H1 (cell line): ENCODE results near the gene CPEB1. TPM values are rescaled to one million over a fixed set of nuclear protein-coding genes. Genes with fewer than 3 reads are reported as not detected.

Experiments used
- CTCF ChIA-PET: fragments of 300-600 bp; sonication (Branson Sonifier 250); formaldehyde crosslinking; loops from one replicate; lab custom pipeline; 2021; ENCODE audit not compliant: partially characterized antibody; lab: Charles Lee
- POLR2A ChIA-PET: fragments of 300-600 bp; sonication (Branson Sonifier 250); formaldehyde crosslinking; loops from one replicate; lab custom pipeline; 2021; ENCODE audit warnings: inconsistent platforms; ENCODE audit not compliant: partially characterized antibody; lab: Charles Lee
- DNase-seq, 2 experiments: peaks; one replicate each; pipeline versions ENCODE4 v3.0.0 to v3.0.0-alpha.2; 2010 to 2022; ENCODE audit warnings: low spot score in 2 of 2, low read depth in 1 of 2, mixed read lengths in 1 of 2
- FAIRE-seq: peaks from 2 replicates; lab custom pipeline; 2011; peaks lifted over from hg19 to GRCh38; lab: Jason Lieb, UNC
- H2AFZ ChIP-seq: 2 replicates; pipeline ENCODE4 v1.8.1; 2012; ENCODE audit warnings: low read length, inconsistent platforms
- H2AK5ac ChIP-seq: 2 replicates; pipeline ENCODE4 v1.6.1; 2013; ENCODE audit warnings: low read depth, low read length
- H2BK120ac ChIP-seq: replicated peaks from 2 replicates; pipeline ENCODE3; 2013; ENCODE audit warnings: low read depth, low read length, inconsistent platforms
- H2BK12ac ChIP-seq: 2 replicates; pipeline ENCODE4 v1.6.1; 2013; ENCODE audit warnings: low read depth, low read length
- H2BK15ac ChIP-seq: 2 replicates; pipeline ENCODE4 v1.6.1; 2013; ENCODE audit warnings: low read length
- H2BK20ac ChIP-seq: 2 replicates; pipeline ENCODE4 v1.6.1; 2013; ENCODE audit warnings: low read length
- H2BK5ac ChIP-seq: 2 replicates; pipeline ENCODE4 v1.6.1; 2013; ENCODE audit warnings: low read depth, low read length
- H3K14ac ChIP-seq: 2 replicates; pipeline ENCODE4 v1.6.1; 2013; ENCODE audit warnings: inconsistent platforms; ENCODE audit not compliant: insufficient read length
- H3K18ac ChIP-seq: 2 replicates; pipeline ENCODE4 v1.6.1; 2013; ENCODE audit warnings: low read length; ENCODE audit errors: extremely low read depth
- H3K23ac ChIP-seq: 2 replicates; pipeline ENCODE4 v1.6.1; 2013; ENCODE audit warnings: inconsistent platforms; ENCODE audit not compliant: insufficient read length
- H3K23me2 ChIP-seq: 2 replicates; pipeline ENCODE4 v1.6.1; 2013; ENCODE audit warnings: low read depth, low read length
- H3K27ac ChIP-seq: 2 replicates; pipeline ENCODE4 v1.6.1; 2011; ENCODE audit warnings: low read depth, low read length, inconsistent platforms
- H3K27me3 ChIP-seq, 4 experiments: replicated peaks in 1 of 4; 1 replicate in 1 of 4; 2 replicates in 3 of 4; pipeline versions ENCODE4 v1.6.1 to v1.8.1; 2011 to 2013; ENCODE audit warnings: low read length in 3 of 4, mild to moderate bottlenecking in 3 of 4, inconsistent platforms in 2 of 4, mixed read lengths in 2 of 4, moderate library complexity in 1 of 4; ENCODE audit not compliant: control insufficient read depth in 3 of 4, insufficient read depth in 3 of 4; ENCODE audit errors: extremely low read depth in 1 of 4
- H3K36me3 ChIP-seq, 4 experiments: 2 replicates each; pipeline versions ENCODE4 v1.6.1 to v1.8.1; 2011 to 2013; ENCODE audit warnings: mild to moderate bottlenecking in 4 of 4, low read length in 3 of 4, moderate library complexity in 2 of 4, control low read depth in 1 of 4, inconsistent platforms in 1 of 4; ENCODE audit not compliant: insufficient read depth in 4 of 4, control insufficient read depth in 2 of 4
- H3K4ac ChIP-seq: replicated peaks from 2 replicates; pipeline ENCODE3; 2013; ENCODE audit warnings: low read length, low read depth, mixed read lengths, inconsistent platforms; ENCODE audit not compliant: insufficient read length
- H3K4me1 ChIP-seq, 4 experiments: replicated peaks in 1 of 4; 1 replicate in 1 of 4; 2 replicates in 3 of 4; pipeline versions ENCODE4 v1.6.1 to v1.8.1; 2011 to 2013; ENCODE audit warnings: low read length in 3 of 4, inconsistent platforms in 2 of 4, mixed read lengths in 1 of 4; ENCODE audit not compliant: insufficient read depth in 4 of 4, control insufficient read depth in 3 of 4
- H3K4me2 ChIP-seq, 2 experiments: 2 replicates each; pipeline versions ENCODE4 v1.6.1 to v1.8.1; 2011 to 2013; ENCODE audit warnings: low read depth in 2 of 2, low read length in 2 of 2, control low read depth in 1 of 2, inconsistent platforms in 1 of 2, mild to moderate bottlenecking in 1 of 2; ENCODE audit not compliant: insufficient read depth in 1 of 2
- H3K4me3 ChIP-seq, 4 experiments: fragments of 200-600, 300-600 bp in 1 of 4; sonication (generic), shearing (Covaris generic), sonication (Bioruptor Twin) in 1 of 4; 2 replicates each; pipeline versions ENCODE4 v1.5.1 to v1.8.1; 2011 to 2016; ENCODE audit warnings: low read length in 4 of 4, low read depth in 3 of 4, control low read depth in 2 of 4, inconsistent platforms in 2 of 4, mild to moderate bottlenecking in 2 of 4, mixed read lengths in 1 of 4, moderate library complexity in 1 of 4; ENCODE audit not compliant: insufficient read depth in 2 of 4; ENCODE audit errors: extremely low read depth in 1 of 4
- H3K56ac ChIP-seq: replicated peaks from 2 replicates; pipeline ENCODE3; 2013; ENCODE audit warnings: low read depth, mild to moderate bottlenecking, mixed read lengths, low read length, inconsistent platforms; ENCODE audit not compliant: insufficient read length
- H3K79me1 ChIP-seq: 2 replicates; pipeline ENCODE4 v1.6.1; 2013; ENCODE audit warnings: low read depth, low read length, control low read depth
- H3K79me2 ChIP-seq, 2 experiments: 2 replicates each; pipeline versions ENCODE4 v1.6.1 to v1.8.1; 2012 to 2013; ENCODE audit warnings: low read length in 2 of 2, mild to moderate bottlenecking in 2 of 2, inconsistent platforms in 1 of 2; ENCODE audit not compliant: insufficient read depth in 2 of 2, control insufficient read depth in 1 of 2
- H3K9ac ChIP-seq, 4 experiments: replicated peaks in 1 of 4; 1 replicate in 1 of 4; 2 replicates in 3 of 4; pipeline versions ENCODE4 v1.6.1 to v1.8.1; 2011 to 2013; ENCODE audit warnings: low read depth in 3 of 4, low read length in 3 of 4, control low read depth in 2 of 4, mild to moderate bottlenecking in 2 of 4, moderate library complexity in 2 of 4, inconsistent platforms in 1 of 4; ENCODE audit errors: extremely low read depth in 1 of 4
- H3K9me3 ChIP-seq, 2 experiments: 2 replicates each; pipeline versions ENCODE4 v1.6.1 to v1.8.1; 2012 to 2013; ENCODE audit warnings: mild to moderate bottlenecking in 2 of 2, moderate library complexity in 2 of 2, control low read depth in 1 of 2, inconsistent platforms in 1 of 2, low read depth in 1 of 2, low read length in 1 of 2, mixed read lengths in 1 of 2; ENCODE audit not compliant: insufficient read depth in 2 of 2
- H4K20me1 ChIP-seq, 2 experiments: replicated peaks in 1 of 2; 2 replicates each; pipeline versions ENCODE3 to v1.8.1; 2011 to 2013; ENCODE audit warnings: inconsistent platforms in 2 of 2, low read length in 2 of 2, mild to moderate bottlenecking in 1 of 2; ENCODE audit not compliant: insufficient read depth in 2 of 2, control insufficient read depth in 1 of 2
- H4K5ac ChIP-seq: 2 replicates; pipeline ENCODE4 v1.6.1; 2013; ENCODE audit warnings: low read length, low read depth, mixed read lengths, inconsistent platforms; ENCODE audit not compliant: insufficient read length
- H4K8ac ChIP-seq: 2 replicates; pipeline ENCODE4 v1.8.0; 2013; ENCODE audit warnings: mild to moderate bottlenecking, moderate library complexity, low read length, inconsistent platforms; ENCODE audit not compliant: insufficient read depth; ENCODE audit errors: extremely low read depth
- H4K91ac ChIP-seq: replicated peaks from 2 replicates; pipeline ENCODE3; 2013; ENCODE audit warnings: low read length, mixed read lengths, inconsistent platforms; ENCODE audit not compliant: insufficient read length
- BCL11A ChIP-seq, 2 experiments: IDR thresholded peaks; one replicate each; pipeline ENCODE4 v1.6.1; 2011; ENCODE audit warnings: low read depth in 2 of 2, low read length in 2 of 2, mild to moderate bottlenecking in 2 of 2
- CREB1 ChIP-seq: IDR thresholded peaks from 2 replicates; pipeline ENCODE4 v1.6.1; 2012; ENCODE audit warnings: inconsistent platforms
- FOSL1 ChIP-seq: IDR thresholded peaks from 2 replicates; pipeline ENCODE4 v1.6.1; 2011; ENCODE audit warnings: mild to moderate bottlenecking, low read depth, low read length, moderate library complexity; ENCODE audit not compliant: insufficient read depth
- GABPA ChIP-seq: IDR thresholded peaks from 2 replicates; pipeline ENCODE4 v1.6.1; 2011; ENCODE audit warnings: mild to moderate bottlenecking, low read length, moderate library complexity, borderline replicate concordance; ENCODE audit not compliant: insufficient read depth
- KDM5A ChIP-seq: fragments of 200-600 bp; IDR thresholded peaks from 2 replicates; pipeline ENCODE4 v1.7.1; 2012; ENCODE audit warnings: mild to moderate bottlenecking, low read length, inconsistent platforms, mixed read lengths
- NRF1 ChIP-seq: IDR thresholded peaks from 2 replicates; pipeline ENCODE4 v1.6.1; 2011; ENCODE audit warnings: mild to moderate bottlenecking, low read depth, low read length, improper control_type of control experiment
- SIN3A ChIP-seq, 2 experiments: IDR thresholded peaks in 1 of 2; conservative IDR thresholded peaks in 1 of 2; 2 replicates each; pipeline ENCODE4 v1.6.1; 2011 to 2012; ENCODE audit warnings: low read length in 2 of 2, improper control_type of control experiment in 1 of 2, low read depth in 1 of 2, mild to moderate bottlenecking in 1 of 2
- SP1 ChIP-seq: IDR thresholded peaks from 2 replicates; pipeline ENCODE4 v1.6.1; 2011; ENCODE audit warnings: low read depth, low read length
- TAF1 ChIP-seq: IDR thresholded peaks from 2 replicates; pipeline ENCODE4 v1.6.1; 2011; ENCODE audit warnings: mild to moderate bottlenecking, low read depth, low read length
- TAF7 ChIP-seq: optimal IDR thresholded peaks from 2 replicates; pipeline ENCODE3; 2011; ENCODE audit warnings: low read depth, mild to moderate bottlenecking, inconsistent platforms, low read length, moderate library complexity, borderline replicate concordance
- WGBS, 2 experiments: shearing (Covaris generic) in 1 of 2; methylation state at CpG; one replicate each; pipeline versions ENCODE4 v1.1.6 to v1.1.7; 2013 to 2015; ENCODE audit warnings: low lambda C conversion rate in 2 of 2, mixed read lengths in 2 of 2, inconsistent platforms in 1 of 2, low coverage in 1 of 2, missing lambda C conversion rate in 1 of 2; ENCODE audit not compliant: insufficient replicate concordance in 2 of 2, insufficient coverage in 1 of 2, insufficient read length in 1 of 2; ENCODE audit errors: extremely low coverage in 1 of 2, missing lambda C conversion rate in 1 of 2; 5-methylcytosine and 5-hydroxymethylcytosine counted together
- polyA plus RNA-seq, 7 experiments: library from polyadenylated mRNA; depleted of rRNA in 3 of 7; stranded (reverse) in 5 of 7; unstranded in 2 of 7; fragments of >200 nt in 5 of 7; fragments of 200-250 nt in 2 of 7; gene quantifications; 1 replicate in 5 of 7; 2 replicates in 1 of 7; 4 replicates in 1 of 7; pipeline versions ENCODE4 v1.2.1 to v1.2.3, GENCODE V29; 2011 to 2013; ENCODE audit warnings: missing spikeins in 2 of 7, mixed read lengths in 2 of 7
- total RNA-seq: library from RNA; stranded (reverse); fragmentation: NEBNext Ultra II Directional; extraction: Animal tissue kit (Norgen Biotek cat#: 25700); gene quantifications from 2 replicates; pipeline ENCODE4 v1.2.1, GENCODE V29; 2021

CPEB1 gene
- total and polyA plus RNA-seq, 2 of the 8 experiments (the other 6 are each of a cell fraction or from before 2014, with no cell fraction given): 4.4 to 4.5 TPM

DNA sequence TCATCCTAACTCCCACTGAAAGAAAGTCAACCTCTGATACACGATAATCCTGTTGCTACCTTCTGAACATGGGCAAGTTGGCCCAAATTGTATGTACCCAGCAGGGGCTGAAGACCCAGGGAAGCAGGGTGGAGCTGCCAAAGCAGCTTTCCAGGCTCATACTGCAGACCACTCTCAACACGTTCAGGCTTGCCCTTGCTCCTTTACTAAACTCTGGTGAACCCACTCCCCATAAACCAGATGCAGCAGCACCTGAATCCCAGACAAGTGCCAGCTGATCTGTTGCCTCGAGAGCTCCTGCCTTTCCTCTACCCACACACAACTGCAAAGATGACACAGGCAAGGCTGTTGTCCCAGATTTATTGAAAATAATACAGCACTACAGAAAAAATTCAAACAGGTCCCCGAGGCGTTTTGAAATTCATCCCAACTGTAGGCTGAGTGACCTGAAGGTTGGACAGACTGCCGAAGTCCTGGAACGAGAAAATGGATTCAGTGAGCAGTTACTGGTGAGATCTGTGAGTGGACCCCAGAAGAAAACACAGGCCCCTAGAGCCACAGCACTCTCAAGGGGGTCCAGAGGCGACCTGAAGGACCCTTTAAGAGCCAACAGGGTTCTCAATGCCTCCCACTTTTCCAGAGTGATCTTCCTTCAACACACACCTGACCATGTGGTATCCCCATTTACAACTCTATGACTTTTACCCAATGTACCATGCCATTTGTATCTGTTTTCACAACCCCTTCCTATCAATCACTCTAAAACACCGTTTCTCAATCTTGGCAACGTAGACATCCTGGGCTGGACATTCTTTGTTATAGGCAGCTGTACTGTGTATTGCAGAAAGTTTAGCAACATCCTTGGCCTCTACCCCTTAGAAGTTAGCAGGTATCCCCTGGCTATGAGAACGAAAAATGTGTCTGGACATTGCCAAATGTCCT is 110.5 kb downstream of the CPEB1 start:
- peak overlapping the region in 1 of 4 experiments; percentile 28; a peak in 1 of 7 replicates for H3K9ac ChIP-seq
- H3K23ac ChIP-seq: no peak overlapping the region
- no peaks in the 10 kb centered on the region for H3K9me3 ChIP-seq
- H4K5ac ChIP-seq: no peak overlapping the region
- H2BK20ac ChIP-seq: no peak overlapping the region
- H2BK15ac ChIP-seq: no peak overlapping the region
- H3K27ac ChIP-seq: peak overlapping the region; percentile 45; the same call in 1 of the 2 replicates
- 0 out of 2 replicates have a peak, but pooled peaks cover 5% of the 10 kb centered on the region for H3K79me1 ChIP-seq
- H3K79me2 ChIP-seq: peaks cover 10 to 35% of the 10 kb centered on the region in 2 experiments
- peaks cover 19 to 27% of the 10 kb centered on the region in 2 experiments for H4K20me1 ChIP-seq
- FAIRE-seq (no peak), DNase-seq (no peak)
- no peak overlapping the region for H2AK5ac ChIP-seq
- peaks cover 14% of the 10 kb centered on the region for H3K23me2 ChIP-seq
- H3K14ac ChIP-seq: no peak overlapping the region
- H2BK120ac ChIP-seq: no peak overlapping the region
- peak overlapping the region; percentile 60 for H3K18ac ChIP-seq
- H3K36me3 ChIP-seq: peaks cover 27 to 59% (median 43%) of the 10 kb centered on the region in 4 experiments
- POLR2A ChIA-PET: interaction anchor here (0.6 to 8.4 kb wide), 19 partner anchors 7 to 1771 kb away, joined by 3 to 125 read pairs (median 3); no protein-coding TSS in a partner anchor
- CTCF ChIA-PET: interaction anchor here (0.9 to 1.2 kb wide), 3 partner anchors 9 to 464 kb away, joined by 3 read pairs; no protein-coding TSS in a partner anchor
- peak overlapping the region; percentile 26 for H2BK5ac ChIP-seq
- H3K27me3 ChIP-seq: no peaks in the 10 kb centered on the region
- no peak overlapping the region for H3K4me3 ChIP-seq
- H3K4ac ChIP-seq: peak overlapping the region; percentile 44
- peak overlapping the region; percentile 47 for H4K91ac ChIP-seq
- H2BK12ac ChIP-seq: peak overlapping the region; percentile 39; the same call in 1 of the 2 replicates
- 92 to 100% methylated on average over 1 to 11 of the region's 11 CpGs for WGBS, 2 experiments
- no peak overlapping the region for H3K56ac ChIP-seq
- no peak overlapping the region for H4K8ac ChIP-seq
- no peak overlapping the region for H2AFZ ChIP-seq
- H3K4me2 ChIP-seq: peak overlapping the region; percentile 11 to 14; a peak in 1 of 4 replicates
- H3K4me1 ChIP-seq: peaks cover 3 to 14% (median 8%) of the 10 kb centered on the region in 4 experiments; a peak in 5 of 7 replicates
- TF ChIP-seq CREB1: no peak
- no peak for TF ChIP-seq SIN3A (conservative IDR thresholded peaks at IDR 0.05 in 1 of 2, IDR thresholded peaks at IDR 0.05 in 1 of 2; ENCODE audit: low read depth in 1 of 2, low read length in 2 of 2)
- no peak for TF ChIP-seq FOSL1
- no peak for TF ChIP-seq NRF1
- no peak for TF ChIP-seq TAF1
- TF ChIP-seq BCL11A (IDR thresholded peaks at IDR 0.05; ENCODE audit: low read depth in 2 of 2, low read length in 2 of 2): no peak
- TF ChIP-seq TAF7: peak; percentile 7
- no peak for TF ChIP-seq KDM5A
- TF ChIP-seq SP1: no peak
- no peak for TF ChIP-seq GABPA
